Stomach (tissue), 9 donors: Measurements from ENCODE around the gene COX6B1. TPM values are rescaled to one million over a fixed set of nuclear protein-coding genes. Genes with fewer than 3 reads are reported as not detected.

Source experiments
- DNase-seq, 2 donors: peaks; one replicate each; pipeline versions ENCODE4 v3.0.0 to v3.0.0-alpha.2; 2013 to 2019
- H3K27ac ChIP-seq, 5 donors: fragments of 200-600 bp in 4 of 5; sonication (generic) in 4 of 5; one replicate each; pipeline ENCODE4 v1.5.1; 2013 to 2019; ENCODE audit warnings: mild to moderate bottlenecking in 1 of 5, moderate library complexity in 1 of 5
- H3K27me3 ChIP-seq, 3 donors: fragments of 200-600 bp; sonication (generic); one replicate each; pipeline ENCODE4 v1.5.1; 2017 to 2019; ENCODE audit warnings: mixed run types in 1 of 3
- H3K36me3 ChIP-seq, 4 donors: fragments of 200-600 bp; sonication (generic); 1 replicate in 3 of 4; 2 replicates in 1 of 4; pipeline ENCODE4 v1.5.1; 2016 to 2019
- H3K4me1 ChIP-seq, 4 donors: fragments of 200-600 bp; sonication (generic); one replicate each; pipeline ENCODE4 v1.5.1; 2016 to 2019
- H3K4me3 ChIP-seq, 4 donors: fragments of 200-600 bp; sonication (generic) in 3 of 4; one replicate each; pipeline ENCODE4 v1.5.1; 2016 to 2019; ENCODE audit warnings: mild to moderate bottlenecking in 1 of 4
- H3K9me3 ChIP-seq, 4 donors: fragments of 200-600 bp; sonication (generic); one replicate each; pipeline ENCODE4 v1.5.1; 2016 to 2019
- CTCF ChIP-seq, 7 experiments: fragments of 450-650 bp in 4 of 7; fragments of 200-600 bp in 3 of 7; sonication (generic) in 3 of 7; IDR thresholded peaks; one replicate each; pipeline ENCODE4 v1.5.1; 2016 to 2019; ENCODE audit warnings: antibody characterized with exemption in 7 of 7, control low read depth in 2 of 7, mild to moderate bottlenecking in 1 of 7
- EP300 ChIP-seq: sonication (generic); formaldehyde crosslinking; IDR thresholded peaks from one replicate; pipeline ENCODE4 v1.6.1; 2017; ENCODE audit warnings: antibody characterized with exemption
- POLR2A ChIP-seq, 4 donors: fragments of 450-650 bp; IDR thresholded peaks; one replicate each; pipeline ENCODE4 v1.6.1; 2016; ENCODE audit warnings: antibody characterized with exemption in 4 of 4, control low read depth in 2 of 4, mild to moderate bottlenecking in 1 of 4, moderate library complexity in 1 of 4
- POLR2AphosphoS5 ChIP-seq, 3 donors: sonication (generic); formaldehyde crosslinking; IDR thresholded peaks; one replicate each; pipeline ENCODE4 v1.6.1; 2016; ENCODE audit warnings: antibody characterized with exemption in 3 of 3
- WGBS, 5 donors: extraction: QIAGEN DNeasy Blood & Tissue Kit in 3 of 5; methylation state at CpG; one replicate each; pipeline versions ENCODE4 v1.1.5 to v1.1.7; 2013 to 2018; 5-methylcytosine and 5-hydroxymethylcytosine counted together
- intact Hi-C: fragments of 100-400 bp; cut with DNase I; formaldehyde crosslinking; loops from one replicate; pipeline ENCODE4 v1.15.1; 2023; ENCODE audit warnings: low total_unique reads
- polyA plus RNA-seq, 3 donors: library from polyadenylated mRNA; stranded (reverse); fragments of 200-250 nt; gene quantifications; one replicate each; pipeline ENCODE4 v1.2.3, GENCODE V29; 2013
- total RNA-seq, 5 donors: library from RNA; depleted of rRNA; stranded (reverse); fragments of >200 nt; gene quantifications; one replicate each; pipeline versions ENCODE4 v1.1.0 to v1.2.3, GENCODE V29; 2014 to 2016
- donor health status: healthy with polysubstance abuse.
- donor health status: Bipolar disorder and iron deficiency.
- donor health status: healthy.

Gene COX6B1
- total and polyA plus RNA-seq, 8 donors, result 198 to 1,293 (median 663) TPM

GRCh38 chr19:35661995-35662340 lies 13.8 kb downstream of the COX6B1 start:
- intact Hi-C loops, result no loop called here
- no peaks in the 10 kb centered on the region for H3K27me3 ChIP-seq

DNA sequence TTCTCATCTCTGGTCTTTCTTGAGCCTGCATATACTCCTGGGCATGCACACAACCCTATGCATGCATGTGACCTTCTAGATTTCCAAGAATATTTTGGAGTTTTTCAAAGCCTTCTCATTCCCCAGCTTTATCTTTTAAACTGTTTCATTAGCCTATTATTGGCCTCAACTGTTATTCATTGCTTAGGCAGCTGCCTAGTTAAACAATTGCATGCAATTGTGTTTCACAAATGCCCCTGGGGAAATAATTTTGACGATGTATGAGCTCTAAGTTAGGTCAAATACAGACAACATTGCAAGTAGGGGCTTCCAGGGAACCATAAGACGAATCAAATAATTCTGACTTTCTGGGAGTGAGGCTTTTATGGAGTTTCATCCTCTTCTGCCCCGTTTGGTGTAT lies 15.9 kb downstream of the COX6B1 start:
- intact Hi-C loops, result no loop called here
- WGBS, 5 donors, result 79 to 95% (median 86%) methylated on average over 3 of the region's 3 CpGs
- H3K4me3 ChIP-seq, result no peak overlapping the region
- H3K27ac ChIP-seq, result no peak overlapping the region
- no peaks in the 10 kb centered on the region for H3K9me3 ChIP-seq
- peaks cover 0 to 2% (median 0%) of the 10 kb centered on the region in 3 donors for H3K27me3 ChIP-seq
- no peak for DNase-seq
- no peak for TF ChIP-seq POLR2AphosphoS5 (IDR thresholded peaks at IDR 0.05)
- no peak for TF ChIP-seq CTCF (IDR thresholded peaks at IDR 0.05)
- no peak for TF ChIP-seq EP300
- no peak for TF ChIP-seq POLR2A (IDR thresholded peaks at IDR 0.05)
- H3K36me3 ChIP-seq, result peaks cover 34 to 73% (median 64%) of the 10 kb centered on the region in 4 donors
- H3K4me1 ChIP-seq, result no peaks in the 10 kb centered on the region

More at GRCh38 chr19:35661995-35662340, 13.8 kb downstream of the COX6B1 start:
- TF ChIP-seq POLR2A (IDR thresholded peaks at IDR 0.05) (no peak), EP300 (no peak), CTCF (IDR thresholded peaks at IDR 0.05) (no peak), POLR2AphosphoS5 (IDR thresholded peaks at IDR 0.05) (no peak)
- H3K27ac ChIP-seq, result no peak overlapping the region
- H3K4me3 ChIP-seq, result no peak overlapping the region
- no peak for DNase-seq
- no peaks in the 10 kb centered on the region for H3K9me3 ChIP-seq
- H3K36me3 ChIP-seq, result peaks cover 54 to 93% (median 85%) of the 10 kb centered on the region in 4 donors
- WGBS, 5 donors, result 93 to 99% (median 96%) methylated on average over 6 of the region's 6 CpGs
- H3K4me1 ChIP-seq, result no peaks in the 10 kb centered on the region

- WGBS, 5 donors, result 92 to 96% (median 95%) methylated on average over 24 of the region's 24 CpGs
- no peaks in the 10 kb centered on the region for H3K4me1 ChIP-seq
- no peaks in the 10 kb centered on the region for H3K9me3 ChIP-seq
- H3K36me3 ChIP-seq, result peaks cover 22 to 61% (median 53%) of the 10 kb centered on the region in 4 donors
- H3K4me3 ChIP-seq, result no peak overlapping the region
- intact Hi-C loops, result no loop called here
- H3K27me3 ChIP-seq, result peaks cover 0 to 13% (median 0%) of the 10 kb centered on the region in 3 donors
- no peak for TF ChIP-seq CTCF (IDR thresholded peaks at IDR 0.05)
- TF ChIP-seq EP300, result no peak
- no peak for TF ChIP-seq POLR2A (IDR thresholded peaks at IDR 0.05)
- no peak for TF ChIP-seq POLR2AphosphoS5 (IDR thresholded peaks at IDR 0.05)
- no peak for DNase-seq
- H3K27ac ChIP-seq, result no peak overlapping the region
These were observed 17.0 kb downstream of the COX6B1 start for GRCh38 chr19:35665157-35665556.

DNA sequence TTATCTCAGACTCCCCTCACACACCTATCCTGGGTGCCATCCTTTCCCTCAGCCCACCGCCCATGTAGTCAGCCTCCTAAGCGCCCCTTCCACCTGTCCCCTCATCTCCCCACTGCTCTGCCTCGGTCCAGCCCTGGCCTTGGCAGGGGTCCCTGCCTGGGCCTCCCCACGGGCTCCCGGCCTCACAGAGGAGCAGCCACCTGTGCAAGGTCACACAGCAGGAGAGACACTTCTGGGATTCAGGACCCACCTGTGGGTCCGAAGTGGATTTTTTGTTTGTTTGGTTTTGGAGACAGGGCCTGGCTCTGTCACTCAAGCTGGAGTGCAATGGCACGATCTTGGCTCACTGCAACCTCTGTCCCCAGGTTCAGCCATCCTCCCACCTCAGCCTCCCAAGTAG lies 17.5 kb downstream of the COX6B1 start:
- Histone ChIP-seq H3K27ac (no peak overlapping the region), H3K9me3 (no peaks in the 10 kb centered on the region), H3K4me1 (no peaks in the 10 kb centered on the region), H3K27me3 (peaks cover 0 to 14% (median 0%) of the 10 kb centered on the region in 3 donors), H3K4me3 (no peak overlapping the region), H3K36me3 (peaks cover 18 to 57% (median 48%) of the 10 kb centered on the region in 4 donors)
- no peak for DNase-seq
- 76 to 86% (median 82%) methylated on average over 7 of the region's 7 CpGs for WGBS, 5 donors
- TF ChIP-seq EP300, result no peak
- no peak for TF ChIP-seq POLR2A (IDR thresholded peaks at IDR 0.05)
- no peak for TF ChIP-seq POLR2AphosphoS5 (IDR thresholded peaks at IDR 0.05)
- no peak for TF ChIP-seq CTCF (IDR thresholded peaks at IDR 0.05)
- intact Hi-C loops, result no loop called here
